Fibroblast of pulmonary artery (primary cell): ENCODE data around the gene MVK.

Experiments used
- DNase-seq: peaks from one replicate; pipeline ENCODE4 v3.0.0-alpha.2; 2010; ENCODE audit warnings: low read depth
- H3K4me3 ChIP-seq: replicated peaks from 2 replicates; pipeline ENCODE4 v1.5.1; 2011; ENCODE audit warnings: low read depth, mild to moderate bottlenecking, control low read depth, low read length, moderate library complexity
- CTCF ChIP-seq: IDR thresholded peaks from 2 replicates; pipeline ENCODE4 v1.5.1; 2011; ENCODE audit warnings: mild to moderate bottlenecking, control low read depth, low read length, inconsistent platforms; ENCODE audit errors: missing control alignments

The MVK gene

GRCh38 chr12:109571773-109572505, 1.7 kb upstream of the MVK start:
- H3K4me3 ChIP-seq, result no peak overlapping the region
- no peak for TF ChIP-seq CTCF
- DNase-seq, result no peak

GRCh38 chr12:109572506-109572845, 1.1 kb upstream of the MVK start:
- DNase-seq, result no peak
- peak overlapping the region; percentile 88 for H3K4me3 ChIP-seq
- no peak for TF ChIP-seq CTCF

- H3K4me3 ChIP-seq, result peak overlapping the region; percentile 88
- DNase-seq, result no peak
- TF ChIP-seq CTCF, result no peak
Observed at GRCh38 chr12:109573914-109574244, 285 bp downstream of the MVK start.

GRCh38 chr12:109575683-109576082, 2.1 kb downstream of the MVK start:
- no peak for TF ChIP-seq CTCF
- no peak for DNase-seq
- no peak overlapping the region for H3K4me3 ChIP-seq

GRCh38 chr12:109577311-109577710, 3.7 kb downstream of the MVK start:
- TF ChIP-seq CTCF, result no peak
- DNase-seq, result no peak
- H3K4me3 ChIP-seq, result no peak overlapping the region

- TF ChIP-seq CTCF, result no peak
- H3K4me3 ChIP-seq, result no peak overlapping the region
- DNase-seq, result no peak
Observed at GRCh38 chr12:109578330-109578927, 4.8 kb downstream of the MVK start.

- DNase-seq, result no peak
- no peak overlapping the region for H3K4me3 ChIP-seq
- no peak for TF ChIP-seq CTCF
Observed at GRCh38 chr12:109579639-109580038, 6.0 kb downstream of the MVK start.
